PC-9 (cell line): Measurements from ENCODE around the gene TMEM94. TPM values are rescaled to one million over a fixed set of nuclear protein-coding genes. Genes with fewer than 3 reads are reported as not detected.

Experiments
- BruUV-seq: library from RNA; stranded (reverse); fragments of 400-500 nt; replicated peaks from 2 replicates; lab custom pipeline; 2021; lab: Mats Ljungman, UMichigan
- CTCF ChIA-PET: fragments of 300-600 bp; sonication (Branson Sonifier 250); formaldehyde crosslinking; loops from one replicate; lab custom pipeline; 2022; ENCODE audit warnings: antibody characterized with exemption; lab: Charles Lee
- POLR2A ChIA-PET: fragments of 300-600 bp; sonication (Branson Sonifier 250); formaldehyde crosslinking; loops from one replicate; lab custom pipeline; 2022; ENCODE audit warnings: antibody characterized with exemption; ENCODE audit not compliant: unreplicated experiment; lab: Charles Lee
- DNase-seq, 2 experiments: peaks; one replicate each; pipeline versions ENCODE4 v3.0.0 to v3.0.0-alpha.2; 2015 to 2022; ENCODE audit warnings: mixed read lengths in 1 of 2
- H2AFZ ChIP-seq: fragments of 200-600 bp; sonication (generic); 2 replicates; pipeline ENCODE4 v1.8.1; 2017; ENCODE audit warnings: antibody characterized with exemption
- H3F3A ChIP-seq: fragments of 200-600 bp; sonication (generic); 2 replicates; pipeline ENCODE4 v1.8.1; 2017; ENCODE audit warnings: antibody characterized with exemption, mild to moderate bottlenecking, low read depth; ENCODE audit not compliant: insufficient read depth
- H3K27ac ChIP-seq: fragments of 200-600 bp; sonication (generic); 2 replicates; pipeline ENCODE4 v1.6.1; 2016; ENCODE audit warnings: mixed run types
- H3K27me3 ChIP-seq: fragments of 200-600 bp; sonication (generic); 2 replicates; pipeline ENCODE4 v1.6.1; 2016; ENCODE audit warnings: low read depth, mixed run types; ENCODE audit not compliant: insufficient read depth
- H3K36me3 ChIP-seq: fragments of 200-600 bp; sonication (generic); 2 replicates; pipeline ENCODE4 v1.6.1; 2016; ENCODE audit warnings: low read depth, mixed run types
- H3K4me1 ChIP-seq: fragments of 200-600 bp; sonication (generic); replicated peaks from 2 replicates; pipeline ENCODE4 v1.6.1; 2016; ENCODE audit warnings: mixed run types; ENCODE audit not compliant: insufficient read depth
- H3K4me2 ChIP-seq: fragments of 200-600 bp; sonication (generic); 2 replicates; pipeline ENCODE4 v1.6.1; 2017; ENCODE audit warnings: mixed run types
- H3K4me3 ChIP-seq: fragments of 200-600 bp; sonication (generic); 2 replicates; pipeline ENCODE4 v1.6.1; 2016; ENCODE audit warnings: mixed run types
- H3K79me2 ChIP-seq: fragments of 200-600 bp; sonication (generic); 2 replicates; pipeline ENCODE4 v1.6.1; 2017; ENCODE audit warnings: low read depth, mixed run types
- H3K9me2 ChIP-seq: fragments of 200-600 bp; sonication (generic); 2 replicates; pipeline ENCODE4 v1.8.1; 2017; ENCODE audit warnings: mild to moderate bottlenecking; ENCODE audit not compliant: insufficient read depth
- H3K9me3 ChIP-seq: fragments of 200-600 bp; sonication (generic); 2 replicates; pipeline ENCODE4 v1.8.1; 2016; ENCODE audit warnings: low read depth; ENCODE audit not compliant: insufficient read depth
- H4K20me1 ChIP-seq: fragments of 200-600 bp; sonication (generic); 2 replicates; pipeline ENCODE4 v1.8.1; 2017; ENCODE audit not compliant: insufficient read depth
- CTCF ChIP-seq: fragments of 200-600 bp; sonication (generic); conservative IDR thresholded peaks from 2 replicates; pipeline ENCODE4 v1.6.1; 2017; ENCODE audit warnings: mixed run types, antibody characterized with exemption, mild to moderate bottlenecking, moderate library complexity
- EZH2 ChIP-seq: fragments of 200-600 bp; sonication (generic); IDR thresholded peaks from 2 replicates; pipeline ENCODE4 v1.8.0; 2017; ENCODE audit warnings: antibody characterized with exemption, low read depth
- intact Hi-C: fragments of 100-400 bp; cut with micrococcal nuclease; formaldehyde crosslinking; loops from one replicate; pipeline ENCODE4 v1.10.0; 2022; ENCODE audit not compliant: unreplicated experiment
- total RNA-seq: library from RNA; stranded (reverse); gene quantifications from 2 replicates; pipeline ENCODE4 v1.2.3, GENCODE V29; 2021

Gene TMEM94
- total RNA-seq, 1 experiment from 2014 or later = 78.9 TPM

- peak overlapping the region; percentile 87 for H3K4me2 ChIP-seq
- peaks cover 49% of the 10 kb centered on the region for H3K4me1 ChIP-seq
- H3K27me3 ChIP-seq = no peaks in the 10 kb centered on the region
- peaks cover 33% of the 10 kb centered on the region for H3F3A ChIP-seq
- no TSS peak for BruUV-seq
- POLR2A ChIA-PET = interaction anchor here (0.6 to 1.3 kb wide), 3 partner anchors 17 to 374 kb away, joined by 3 to 9 read pairs (median 3); no protein-coding TSS in a partner anchor
- CTCF ChIA-PET = interaction anchor here (0.6 kb wide), 3 partner anchors 32 to 72 kb away, joined by 4 to 8 read pairs (median 7); no protein-coding TSS in a partner anchor
- no peaks in the 10 kb centered on the region for H4K20me1 ChIP-seq
- H3K36me3 ChIP-seq = no peaks in the 10 kb centered on the region
- no peak for TF ChIP-seq CTCF
- no peak for TF ChIP-seq EZH2
- intact Hi-C loops = no loop called here
- H3K9me3 ChIP-seq = no peaks in the 10 kb centered on the region
- peaks cover 47% of the 10 kb centered on the region for H3K79me2 ChIP-seq
- H3K4me3 ChIP-seq = peak overlapping the region; percentile 42; the same call in 1 of the 2 replicates
- H3K27ac ChIP-seq = peak overlapping the region; percentile 90
- peak; percentile 64 to 93 for DNase-seq
- no peaks in the 10 kb centered on the region for H3K9me2 ChIP-seq
- peak overlapping the region; percentile 56 for H2AFZ ChIP-seq
Measured at GRCh38 chr17:75459590-75460267, 3.3 kb downstream of the TMEM94 start.

- peak overlapping the region; percentile 42; the same call in 1 of the 2 replicates for H3K4me3 ChIP-seq
- H3F3A ChIP-seq = peaks cover 33% of the 10 kb centered on the region
- no peaks in the 10 kb centered on the region for H3K27me3 ChIP-seq
- peak overlapping the region; percentile 87 for H3K4me2 ChIP-seq
- no peaks in the 10 kb centered on the region for H3K36me3 ChIP-seq
- H2AFZ ChIP-seq = no peak overlapping the region; the same call in 1 of the 2 replicates
- ChIA-PET POLR2A (interaction anchor here (0.6 to 1.3 kb wide), 3 partner anchors 18 to 375 kb away, joined by 3 to 9 read pairs (median 3); no protein-coding TSS in a partner anchor), CTCF (interaction anchor here (0.6 kb wide), 3 partner anchors 32 to 72 kb away, joined by 4 to 8 read pairs (median 7); no protein-coding TSS in a partner anchor)
- intact Hi-C loops = no loop called here
- H3K9me2 ChIP-seq = no peaks in the 10 kb centered on the region
- peaks cover 49% of the 10 kb centered on the region for H3K4me1 ChIP-seq
- no peak for TF ChIP-seq CTCF
- no peak for TF ChIP-seq EZH2
- no TSS peak for BruUV-seq
- H3K9me3 ChIP-seq = no peaks in the 10 kb centered on the region
- no peaks in the 10 kb centered on the region for H4K20me1 ChIP-seq
- peaks cover 47% of the 10 kb centered on the region for H3K79me2 ChIP-seq
- peak overlapping the region; percentile 90 for H3K27ac ChIP-seq
- DNase-seq = no peak
Measured at GRCh38 chr17:75460295-75460694, 3.9 kb downstream of the TMEM94 start.

DNA sequence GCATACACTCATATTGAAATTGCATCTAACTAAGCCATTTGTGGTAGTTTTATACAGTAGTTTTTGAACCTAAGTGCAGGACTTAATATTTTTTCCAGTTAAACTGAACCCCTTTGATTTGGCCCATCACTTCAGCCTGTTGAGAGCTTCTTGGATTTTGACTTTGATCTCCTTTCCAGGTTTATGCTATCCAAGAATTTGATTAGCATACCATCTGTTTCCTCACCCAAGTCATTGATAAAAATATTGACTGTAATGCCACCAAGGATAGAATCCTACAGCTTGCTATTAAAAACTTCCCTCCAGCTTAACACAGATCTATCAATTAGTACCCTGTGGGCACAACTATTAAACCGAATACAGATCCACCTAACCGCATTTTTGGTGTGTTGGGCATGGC, 7.2 kb downstream of the TMEM94 start:
- Histone ChIP-seq H3K9me3 (no peaks in the 10 kb centered on the region), H3K9me2 (no peaks in the 10 kb centered on the region), H4K20me1 (no peaks in the 10 kb centered on the region), H3K4me3 (no peak overlapping the region), H3K4me2 (no peak overlapping the region), H3K79me2 (peaks cover 26% of the 10 kb centered on the region), H3K4me1 (peaks cover 26% of the 10 kb centered on the region), H3K27me3 (no peaks in the 10 kb centered on the region), H3K36me3 (no peaks in the 10 kb centered on the region), H3K27ac (no peak overlapping the region), H2AFZ (no peak overlapping the region), H3F3A (peaks cover 24% of the 10 kb centered on the region)
- POLR2A ChIA-PET = interaction anchor here (0.6 kb wide), 1 partner anchor 174 kb away, joined by 3 read pairs; the partner anchor contains the start of gene SLC25A19
- no peak for DNase-seq
- CTCF ChIA-PET = no interaction called here
- no TSS peak for BruUV-seq
- TF ChIP-seq EZH2 (no peak), CTCF (no peak)
- intact Hi-C loops = no loop called here
